ENCODE results near the gene RFTN1. TPM values are rescaled to one million over a fixed set of nuclear protein-coding genes. Genes with fewer than 3 reads are reported as not detected.

Gene RFTN1
- total RNA-seq, 3 donors from 2014 or later (not counting 1 experiment from before 2014, with no cell fraction given): 112 to 135 (median 115) TPM

GRCh38 chr3:16400106-16400931, 113.2 kb downstream of the RFTN1 start:
- no peak overlapping the region for H3K4me3 ChIP-seq (ENCODE audit: low read length)
- Mint-ChIP-seq H3K4me1 (peaks cover 52 to 63% of the 10 kb centered on the region in 2 donors), H3K9me3 (no peaks in the 10 kb centered on the region), H3K4me3 (no peak overlapping the region), H3K27me3 (ENCODE audit: low read depth in 2 of 2) (no peaks in the 10 kb centered on the region), H3K36me3 (no peaks in the 10 kb centered on the region), H3K27ac (peak overlapping the region; percentile 78 to 79)
- no peak for TF ChIP-seq CTCF (IDR thresholded peaks at IDR 0.05)
- no peaks in the 10 kb centered on the region for H3K9me3 ChIP-seq (ENCODE audit: control insufficient read depth, insufficient read depth, low read length)
- peak in 1 of 3 donors; percentile 19 for ATAC-seq
- H3K27me3 ChIP-seq (ENCODE audit: control insufficient read depth, insufficient read depth, low read length): no peaks in the 10 kb centered on the region
- intact Hi-C loops (cut with micrococcal nuclease): no loop called here
- no peak overlapping the region for H3K27ac ChIP-seq (ENCODE audit: low read length)
- H3K4me1 ChIP-seq (ENCODE audit: control insufficient read depth, insufficient read depth, low read length): peaks cover 14% of the 10 kb centered on the region
- H3K36me3 ChIP-seq (ENCODE audit: control insufficient read depth, insufficient read depth, low read length): peaks cover 6% of the 10 kb centered on the region
- DNase-seq: no peak
- WGBS (ENCODE audit: insufficient coverage): 96% methylated on average over 10 of the region's 11 CpGs

GRCh38 chr3:16399473-16399872, 114.0 kb downstream of the RFTN1 start:
- intact Hi-C loops (cut with micrococcal nuclease): no loop called here
- Mint-ChIP-seq H3K36me3 (no peaks in the 10 kb centered on the region), H3K4me3 (no peak overlapping the region), H3K9me3 (no peaks in the 10 kb centered on the region), H3K27ac (peak overlapping the region; percentile 78 to 79), H3K4me1 (peaks cover 43 to 55% of the 10 kb centered on the region in 2 donors), H3K27me3 (ENCODE audit: low read depth in 2 of 2) (no peaks in the 10 kb centered on the region)
- DNase-seq (no peak), ATAC-seq (no peak)
- Histone ChIP-seq H3K4me3 (ENCODE audit: low read length) (no peak overlapping the region), H3K27ac (ENCODE audit: low read length) (peak overlapping the region; percentile 11), H3K4me1 (ENCODE audit: control insufficient read depth, insufficient read depth, low read length) (peaks cover 14% of the 10 kb centered on the region), H3K36me3 (ENCODE audit: control insufficient read depth, insufficient read depth, low read length) (peaks cover 6% of the 10 kb centered on the region), H3K9me3 (ENCODE audit: control insufficient read depth, insufficient read depth, low read length) (no peaks in the 10 kb centered on the region), H3K27me3 (ENCODE audit: control insufficient read depth, insufficient read depth, low read length) (no peaks in the 10 kb centered on the region)
- 72% methylated on average over 6 of the region's 6 CpGs for WGBS (ENCODE audit: insufficient coverage)
- TF ChIP-seq CTCF (IDR thresholded peaks at IDR 0.05): no peak

GRCh38 chr3:16398648-16399047, 114.9 kb downstream of the RFTN1 start:
- DNase-seq (no peak), ATAC-seq (no peak)
- no peaks in the 10 kb centered on the region for H3K27me3 Mint-ChIP-seq (ENCODE audit: low read depth in 2 of 2)
- Histone ChIP-seq H3K36me3 (ENCODE audit: control insufficient read depth, insufficient read depth, low read length) (peaks cover 6% of the 10 kb centered on the region), H3K9me3 (ENCODE audit: control insufficient read depth, insufficient read depth, low read length) (no peaks in the 10 kb centered on the region), H3K4me1 (ENCODE audit: control insufficient read depth, insufficient read depth, low read length) (peaks cover 14% of the 10 kb centered on the region), H3K4me3 (ENCODE audit: low read length) (no peak overlapping the region), H3K27me3 (ENCODE audit: control insufficient read depth, insufficient read depth, low read length) (no peaks in the 10 kb centered on the region), H3K27ac (ENCODE audit: low read length) (no peak overlapping the region)
- no peaks in the 10 kb centered on the region for H3K36me3 Mint-ChIP-seq
- 66% methylated on average over 2 of the region's 2 CpGs for WGBS (ENCODE audit: insufficient coverage)
- no peaks in the 10 kb centered on the region for H3K9me3 Mint-ChIP-seq
- no peak for TF ChIP-seq CTCF (IDR thresholded peaks at IDR 0.05)
- H3K27ac Mint-ChIP-seq: peak overlapping the region; percentile 55 to 78
- intact Hi-C loops (cut with micrococcal nuclease): no loop called here
- H3K4me1 Mint-ChIP-seq: peaks cover 40 to 54% of the 10 kb centered on the region in 2 donors
- H3K4me3 Mint-ChIP-seq: no peak overlapping the region
